BLaER1 (cell line): ENCODE data around the gene RFNG.

Experiments used
- H3K27ac ChIP-seq: shearing (Covaris generic); formaldehyde crosslinking; 2 replicates; pipeline ENCODE4 v1.8.1; 2022
- H3K27me3 ChIP-seq: shearing (Covaris generic); formaldehyde crosslinking; 2 replicates; pipeline ENCODE4 v1.8.1; 2022
- H3K36me3 ChIP-seq: shearing (Covaris generic); formaldehyde crosslinking; 2 replicates; pipeline ENCODE4 v1.8.1; 2022
- H3K4me1 ChIP-seq: shearing (Covaris generic); formaldehyde crosslinking; 2 replicates; pipeline ENCODE4 v1.8.1; 2022
- H3K4me2 ChIP-seq: shearing (Covaris generic); formaldehyde crosslinking; 2 replicates; pipeline ENCODE4 v1.8.1; 2022
- H3K4me3 ChIP-seq: shearing (Covaris generic); formaldehyde crosslinking; 2 replicates; pipeline ENCODE4 v1.8.1; 2022
- H3K9ac ChIP-seq: shearing (Covaris generic); formaldehyde crosslinking; 2 replicates; pipeline ENCODE4 v1.8.1; 2022
- H3K9me3 ChIP-seq: shearing (Covaris generic); formaldehyde crosslinking; 2 replicates; pipeline ENCODE4 v1.8.1; 2022
- H4K20me1 ChIP-seq: shearing (Covaris generic); formaldehyde crosslinking; 2 replicates; pipeline ENCODE4 v1.8.1; 2022
- Cebpa-rat ChIP-seq: shearing (Covaris generic); IDR thresholded peaks from 2 replicates; pipeline ENCODE4 v1.8.1; 2022

RFNG gene

GRCh38 chr17:82021107-82021899 is 30.3 kb downstream of the RFNG start:
- Histone ChIP-seq H3K4me3 (peak overlapping the region; percentile 93), H4K20me1 (peaks cover 41% of the 10 kb centered on the region), H3K4me2 (peak overlapping the region; percentile 90), H3K36me3 (peaks cover 37% of the 10 kb centered on the region), H3K27ac (no peak overlapping the region), H3K4me1 (peaks cover 41% of the 10 kb centered on the region), H3K27me3 (no peaks in the 10 kb centered on the region), H3K9me3 (no peaks in the 10 kb centered on the region), H3K9ac (peak overlapping the region; percentile 84)
- no peak for TF ChIP-seq Cebpa-rat

GRCh38 chr17:82020572-82021106 is 31.0 kb downstream of the RFNG start:
- Histone ChIP-seq H3K9ac (no peak overlapping the region), H3K9me3 (no peaks in the 10 kb centered on the region), H3K27me3 (no peaks in the 10 kb centered on the region), H3K4me1 (peaks cover 41% of the 10 kb centered on the region), H3K36me3 (peaks cover 31% of the 10 kb centered on the region), H3K4me2 (peak overlapping the region; percentile 90), H3K27ac (no peak overlapping the region), H4K20me1 (peaks cover 41% of the 10 kb centered on the region), H3K4me3 (no peak overlapping the region)
- no peak for TF ChIP-seq Cebpa-rat

- Histone ChIP-seq H4K20me1 (peaks cover 41% of the 10 kb centered on the region), H3K4me1 (peaks cover 45% of the 10 kb centered on the region), H3K9ac (no peak overlapping the region), H3K36me3 (peaks cover 24% of the 10 kb centered on the region), H3K4me2 (peak overlapping the region; percentile 90; the same call in 1 of the 2 replicates), H3K9me3 (no peaks in the 10 kb centered on the region), H3K27me3 (peaks cover 4% of the 10 kb centered on the region; the same call in 1 of the 2 replicates), H3K4me3 (no peak overlapping the region), H3K27ac (no peak overlapping the region)
- TF ChIP-seq Cebpa-rat: no peak
Observed at GRCh38 chr17:82019690-82020571, 31.7 kb downstream of the RFNG start.

GRCh38 chr17:82018989-82019689 is 32.5 kb downstream of the RFNG start:
- TF ChIP-seq Cebpa-rat: no peak
- Histone ChIP-seq H3K4me2 (no peak overlapping the region), H3K36me3 (peaks cover 24% of the 10 kb centered on the region), H3K9me3 (no peaks in the 10 kb centered on the region), H3K4me3 (no peak overlapping the region), H3K9ac (no peak overlapping the region), H4K20me1 (peaks cover 43% of the 10 kb centered on the region), H3K27me3 (peaks cover 11% of the 10 kb centered on the region; the same call in 1 of the 2 replicates), H3K27ac (no peak overlapping the region), H3K4me1 (peaks cover 45% of the 10 kb centered on the region)

- no peaks in the 10 kb centered on the region for H3K9me3 ChIP-seq
- H4K20me1 ChIP-seq: peaks cover 51% of the 10 kb centered on the region
- no peak overlapping the region for H3K9ac ChIP-seq
- H3K36me3 ChIP-seq: peaks cover 24% of the 10 kb centered on the region
- TF ChIP-seq Cebpa-rat: no peak
- peaks cover 19% of the 10 kb centered on the region for H3K27me3 ChIP-seq
- no peak overlapping the region for H3K4me2 ChIP-seq
- H3K4me1 ChIP-seq: peaks cover 46% of the 10 kb centered on the region
- H3K4me3 ChIP-seq: no peak overlapping the region
- no peak overlapping the region for H3K27ac ChIP-seq
Observed at GRCh38 chr17:82018152-82018988, 33.2 kb downstream of the RFNG start.

- peaks cover 58% of the 10 kb centered on the region for H4K20me1 ChIP-seq
- no peaks in the 10 kb centered on the region for H3K9me3 ChIP-seq
- no peak overlapping the region for H3K9ac ChIP-seq
- H3K4me3 ChIP-seq: no peak overlapping the region
- peaks cover 24% of the 10 kb centered on the region for H3K36me3 ChIP-seq
- no peak overlapping the region for H3K4me2 ChIP-seq
- peaks cover 26% of the 10 kb centered on the region for H3K27me3 ChIP-seq
- H3K4me1 ChIP-seq: peaks cover 53% of the 10 kb centered on the region
- TF ChIP-seq Cebpa-rat: no peak
- H3K27ac ChIP-seq: no peak overlapping the region
Observed at GRCh38 chr17:82017612-82018151, 33.9 kb downstream of the RFNG start.

- Histone ChIP-seq H3K9ac (no peak overlapping the region), H3K4me3 (no peak overlapping the region), H3K27me3 (peaks cover 33% of the 10 kb centered on the region), H3K9me3 (no peaks in the 10 kb centered on the region), H3K4me2 (no peak overlapping the region), H3K36me3 (peaks cover 24% of the 10 kb centered on the region), H4K20me1 (peaks cover 62% of the 10 kb centered on the region), H3K27ac (no peak overlapping the region), H3K4me1 (peaks cover 58% of the 10 kb centered on the region)
- no peak for TF ChIP-seq Cebpa-rat
Observed at GRCh38 chr17:82016875-82017459, 34.6 kb downstream of the RFNG start.
